SK-N-SH (cell line): ENCODE results near the gene CDCA3. TPM values are rescaled to one million over a fixed set of nuclear protein-coding genes. Genes with fewer than 3 reads are reported as not detected.

Source experiments
- CTCF ChIA-PET: fragments of 300-600, 350-600 bp; formaldehyde crosslinking; extraction: SDS; loops from one replicate; lab custom pipeline; 2021; lab: Yijun Ruan, JAX
- POLR2A ChIA-PET: fragments of 350-600 bp; sonication (Branson Sonifier 250); formaldehyde crosslinking; extraction: SDS; loops from one replicate; lab custom pipeline; 2020; ENCODE audit warnings: antibody characterized with exemption, inconsistent platforms; lab: Yijun Ruan, JAX
- DNase-seq: peaks from one replicate; pipeline ENCODE4 v3.0.0; 2012
- H2AFZ ChIP-seq: fragments of 200-600 bp; sonication (generic); 2 replicates; pipeline ENCODE4 v1.8.1; 2016; ENCODE audit warnings: antibody characterized with exemption, mild to moderate bottlenecking, low read depth
- H3F3A ChIP-seq: fragments of 200-600 bp; sonication (generic); replicated peaks from 2 replicates; pipeline ENCODE3; 2016; ENCODE audit warnings: antibody characterized with exemption, mild to moderate bottlenecking; ENCODE audit not compliant: insufficient read depth
- H3K27ac ChIP-seq, 2 experiments: fragments of 200-500 bp in 1 of 2; fragments of 200-600 bp in 1 of 2; sonication (Bioruptor generic) in 1 of 2; sonication (generic), shearing (Covaris generic) in 1 of 2; 2 replicates each; pipeline versions ENCODE4 v1.5.1 to v1.6.1; 2014 to 2016; ENCODE audit warnings: low read depth in 2 of 2, inconsistent platforms in 1 of 2, low read length in 1 of 2, mild to moderate bottlenecking in 1 of 2, mixed read lengths in 1 of 2
- H3K27me3 ChIP-seq: fragments of 200-600 bp; sonication (generic), shearing (Covaris generic); 2 replicates; pipeline ENCODE4 v1.6.1; 2016; ENCODE audit warnings: mixed run types; ENCODE audit not compliant: insufficient read depth
- H3K36me3 ChIP-seq, 2 experiments: fragments of 200-500 bp in 1 of 2; fragments of 200-600 bp in 1 of 2; sonication (Bioruptor generic) in 1 of 2; sonication (generic) in 1 of 2; replicated peaks in 1 of 2; 2 replicates each; pipeline versions ENCODE3 to v1.5.1; 2014 to 2016; ENCODE audit warnings: low read length in 1 of 2, mild to moderate bottlenecking in 1 of 2; ENCODE audit not compliant: insufficient read depth in 2 of 2, control insufficient read depth in 1 of 2
- H3K4me1 ChIP-seq, 2 experiments: fragments of 200-500 bp in 1 of 2; fragments of 200-600 bp in 1 of 2; sonication (Bioruptor generic) in 1 of 2; sonication (generic), shearing (Covaris generic) in 1 of 2; 2 replicates each; pipeline versions ENCODE4 v1.5.1 to v1.6.1; 2014 to 2016; ENCODE audit warnings: low read depth in 1 of 2, low read length in 1 of 2, mixed run types in 1 of 2; ENCODE audit not compliant: insufficient read depth in 2 of 2, control insufficient read depth in 1 of 2
- H3K4me2 ChIP-seq: fragments of 200-600 bp; sonication (generic), shearing (Covaris generic); 2 replicates; pipeline ENCODE4 v1.6.1; 2017; ENCODE audit warnings: mixed run types
- H3K4me3 ChIP-seq, 2 experiments: fragments of 200-500 bp in 1 of 2; fragments of 200-600 bp in 1 of 2; sonication (Bioruptor generic) in 1 of 2; sonication (generic), shearing (Covaris generic) in 1 of 2; 2 replicates each; pipeline versions ENCODE4 v1.5.1 to v1.8.1; 2014 to 2016; ENCODE audit warnings: low read depth in 2 of 2, inconsistent platforms in 1 of 2, low read length in 1 of 2, mild to moderate bottlenecking in 1 of 2, mixed read lengths in 1 of 2, moderate library complexity in 1 of 2
- H3K79me2 ChIP-seq: fragments of 200-600 bp; sonication (generic); 2 replicates; pipeline ENCODE4 v1.8.1; 2017; ENCODE audit warnings: mild to moderate bottlenecking; ENCODE audit not compliant: insufficient read depth
- H3K9ac ChIP-seq: fragments of 200-600 bp; sonication (generic); 2 replicates; pipeline ENCODE4 v1.6.1; 2017; ENCODE audit warnings: mixed run types
- H3K9me2 ChIP-seq: fragments of 200-600 bp; sonication (generic); 2 replicates; pipeline ENCODE4 v1.6.1; 2017; ENCODE audit warnings: mixed run types
- H3K9me3 ChIP-seq: fragments of 200-600 bp; sonication (generic); 2 replicates; pipeline ENCODE4 v1.6.1; 2017; ENCODE audit warnings: mixed run types, mild to moderate bottlenecking, moderate library complexity
- H4K20me1 ChIP-seq: fragments of 200-600 bp; sonication (generic); 2 replicates; pipeline ENCODE4 v1.6.1; 2017; ENCODE audit warnings: mild to moderate bottlenecking, mixed run types; ENCODE audit not compliant: insufficient read depth
- CHD2 ChIP-seq: fragments of 150-350 bp; IDR thresholded peaks from 2 replicates; pipeline ENCODE4 v1.6.1; 2018; ENCODE audit warnings: low read length; ENCODE audit not compliant: partially characterized antibody
- FOSL2 ChIP-seq: IDR thresholded peaks from 2 replicates; pipeline ENCODE4 v1.4.0; 2012; ENCODE audit warnings: low read depth, mild to moderate bottlenecking, moderate library complexity, borderline replicate concordance
- GABPA ChIP-seq: IDR thresholded peaks from 2 replicates; pipeline ENCODE4 v1.4.0; 2012; ENCODE audit warnings: low read depth, mild to moderate bottlenecking
- GATA2 ChIP-seq: sonication (generic); formaldehyde crosslinking; IDR thresholded peaks from 2 replicates; pipeline ENCODE4 v1.5.0; 2020; ENCODE audit warnings: mild to moderate bottlenecking, missing genetic modification reagents
- IRF3 ChIP-seq: fragments of 150-350 bp; IDR thresholded peaks from 2 replicates; pipeline ENCODE4 v1.6.1; 2016; ENCODE audit warnings: mild to moderate bottlenecking, low read depth, low read length
- JUND ChIP-seq: IDR thresholded peaks from 2 replicates; pipeline ENCODE4 v1.4.0; 2012
- MAX ChIP-seq: IDR thresholded peaks from 2 replicates; pipeline ENCODE4 v1.4.0; 2012; ENCODE audit warnings: low read depth
- MEF2A ChIP-seq: IDR thresholded peaks from 2 replicates; pipeline ENCODE4 v1.4.0; 2012; ENCODE audit warnings: low read depth, borderline replicate concordance
- MXI1 ChIP-seq: IDR thresholded peaks from 2 replicates; pipeline ENCODE4 v1.6.1; 2012; ENCODE audit warnings: mild to moderate bottlenecking, low read depth, low read length, improper control_type of control experiment
- NFIC ChIP-seq: IDR thresholded peaks from 2 replicates; pipeline ENCODE4 v1.4.0; 2012; ENCODE audit warnings: borderline replicate concordance
- NRF1 ChIP-seq: IDR thresholded peaks from 2 replicates; pipeline ENCODE4 v1.6.1; 2012; ENCODE audit warnings: low read depth, mild to moderate bottlenecking, low read length
- PBX3 ChIP-seq: IDR thresholded peaks from 2 replicates; pipeline ENCODE4; 2012
- POLR2AphosphoS5 ChIP-seq: IDR thresholded peaks from 2 replicates; pipeline ENCODE4 v1.6.1; 2012; ENCODE audit warnings: low read depth, low read length
- RAD21 ChIP-seq: IDR thresholded peaks from 2 replicates; pipeline ENCODE4 v1.6.1; 2012; ENCODE audit warnings: mild to moderate bottlenecking, low read length
- RFX5 ChIP-seq: IDR thresholded peaks from 2 replicates; pipeline ENCODE4 v1.6.1; 2012; ENCODE audit warnings: mild to moderate bottlenecking, improper control_type of control experiment, low read length
- RXRA ChIP-seq: IDR thresholded peaks from 2 replicates; pipeline ENCODE4 v1.4.0; 2012; ENCODE audit warnings: low read depth, mild to moderate bottlenecking, borderline replicate concordance
- SIN3A ChIP-seq: IDR thresholded peaks from 2 replicates; pipeline ENCODE4 v1.6.1; 2012; ENCODE audit warnings: low read depth, mild to moderate bottlenecking, low read length, moderate library complexity, borderline replicate concordance
- TAF1 ChIP-seq: IDR thresholded peaks from 2 replicates; pipeline ENCODE4 v1.6.1; 2012; ENCODE audit warnings: low read depth, mild to moderate bottlenecking, low read length, moderate library complexity, borderline replicate concordance
- TCF12 ChIP-seq: IDR thresholded peaks from 2 replicates; pipeline ENCODE4 v1.4.0; 2012
- USF1 ChIP-seq: IDR thresholded peaks from 2 replicates; pipeline ENCODE4 v1.4.0; 2012; ENCODE audit warnings: low read depth, borderline replicate concordance
- YY1 ChIP-seq: IDR thresholded peaks from 2 replicates; pipeline ENCODE4 v1.4.0; 2012; ENCODE audit warnings: low read depth, mild to moderate bottlenecking
- ZBTB33 ChIP-seq: IDR thresholded peaks from 2 replicates; pipeline ENCODE4 v1.4.0; 2012; ENCODE audit warnings: low read depth, borderline replicate concordance
- WGBS: methylation state at CpG from one replicate; pipeline ENCODE4 v1.1.6; 2017; ENCODE audit warnings: low lambda C conversion rate; 5-methylcytosine and 5-hydroxymethylcytosine counted together
- polyA plus RNA-seq, 3 experiments: library from polyadenylated mRNA; depleted of rRNA; stranded (reverse); fragments of >200 nt; gene quantifications; 2 replicates each; pipeline ENCODE4 v1.2.3, GENCODE V29; 2012

Gene CDCA3
- polyA plus RNA-seq, 1 of the 3 experiments (the other 2 are of a cell fraction): 33.0 TPM

- ChIA-PET CTCF (interaction anchor here (0.9 to 2.1 kb wide), 6 partner anchors 9 to 144 kb away, joined by 3 to 9 read pairs (median 4); partner anchors contain the start of gene SPSB2), POLR2A (interaction anchor here (0.9 kb wide), 1 partner anchor 9 kb away, joined by 3 read pairs; no protein-coding TSS in a partner anchor)
- H3K9me3 ChIP-seq: no peaks in the 10 kb centered on the region
- H3K79me2 ChIP-seq: no peaks in the 10 kb centered on the region
- no peak overlapping the region for H2AFZ ChIP-seq
- no peaks in the 10 kb centered on the region for H3K36me3 ChIP-seq
- peaks cover 4 to 9% of the 10 kb centered on the region in 2 experiments; a peak in 2 of 4 replicates for H3K4me1 ChIP-seq
- no peak overlapping the region for H3K4me2 ChIP-seq
- no peak overlapping the region for H3K9ac ChIP-seq
- no peaks in the 10 kb centered on the region for H3F3A ChIP-seq
- no peak overlapping the region for H3K27ac ChIP-seq
- H3K4me3 ChIP-seq: no peak overlapping the region
- WGBS: 81% methylated on average over 10 of the region's 10 CpGs
- H3K9me2 ChIP-seq: no peaks in the 10 kb centered on the region
- no peak for TF ChIP-seq MAX
- no peak for TF ChIP-seq NFIC
- no peak for TF ChIP-seq ZBTB33
- TF ChIP-seq JUND: no peak
- TF ChIP-seq IRF3: no peak
- TF ChIP-seq RFX5: no peak
- no peak for TF ChIP-seq GATA2
- TF ChIP-seq TAF1: no peak
- no peak for DNase-seq
- no peaks in the 10 kb centered on the region for H4K20me1 ChIP-seq
- H3K27me3 ChIP-seq: no peaks in the 10 kb centered on the region
Observed at GRCh38 chr12:6899837-6900519, 48.9 kb upstream of the CDCA3 start.

GRCh38 chr12:6899427-6899826 is 48.3 kb upstream of the CDCA3 start:
- Histone ChIP-seq H3K79me2 (no peaks in the 10 kb centered on the region), H3K36me3 (no peaks in the 10 kb centered on the region), H3K27ac (no peak overlapping the region), H3K9me2 (no peaks in the 10 kb centered on the region), H3F3A (no peaks in the 10 kb centered on the region), H3K9ac (no peak overlapping the region), H3K4me2 (no peak overlapping the region), H3K4me3 (no peak overlapping the region), H2AFZ (no peak overlapping the region), H3K4me1 (peaks cover 4 to 9% of the 10 kb centered on the region in 2 experiments; a peak in 2 of 4 replicates), H3K27me3 (no peaks in the 10 kb centered on the region), H4K20me1 (no peaks in the 10 kb centered on the region), H3K9me3 (no peaks in the 10 kb centered on the region)
- no peak for TF ChIP-seq PBX3
- TF ChIP-seq MEF2A: no peak
- TF ChIP-seq MXI1: no peak
- TF ChIP-seq NFIC: no peak
- no peak for TF ChIP-seq CHD2
- no peak for TF ChIP-seq TAF1
- no peak for TF ChIP-seq GATA2
- TF ChIP-seq POLR2AphosphoS5: no peak
- TF ChIP-seq TCF12: no peak
- TF ChIP-seq RXRA: no peak
- TF ChIP-seq SIN3A: no peak
- TF ChIP-seq NRF1: no peak
- TF ChIP-seq YY1: no peak
- no peak for TF ChIP-seq USF1
- TF ChIP-seq RAD21: no peak
- TF ChIP-seq JUND: no peak
- TF ChIP-seq FOSL2: no peak
- no peak for TF ChIP-seq GABPA
- CTCF ChIA-PET: interaction anchor here (1.0 to 2.1 kb wide), 5 partner anchors 8 to 45 kb away, joined by 3 to 9 read pairs (median 5); no protein-coding TSS in a partner anchor
- 83% methylated on average over 5 of the region's 5 CpGs for WGBS
- DNase-seq: no peak
- POLR2A ChIA-PET: no interaction called here
